ENCODE results near the gene GOT1.

DNA sequence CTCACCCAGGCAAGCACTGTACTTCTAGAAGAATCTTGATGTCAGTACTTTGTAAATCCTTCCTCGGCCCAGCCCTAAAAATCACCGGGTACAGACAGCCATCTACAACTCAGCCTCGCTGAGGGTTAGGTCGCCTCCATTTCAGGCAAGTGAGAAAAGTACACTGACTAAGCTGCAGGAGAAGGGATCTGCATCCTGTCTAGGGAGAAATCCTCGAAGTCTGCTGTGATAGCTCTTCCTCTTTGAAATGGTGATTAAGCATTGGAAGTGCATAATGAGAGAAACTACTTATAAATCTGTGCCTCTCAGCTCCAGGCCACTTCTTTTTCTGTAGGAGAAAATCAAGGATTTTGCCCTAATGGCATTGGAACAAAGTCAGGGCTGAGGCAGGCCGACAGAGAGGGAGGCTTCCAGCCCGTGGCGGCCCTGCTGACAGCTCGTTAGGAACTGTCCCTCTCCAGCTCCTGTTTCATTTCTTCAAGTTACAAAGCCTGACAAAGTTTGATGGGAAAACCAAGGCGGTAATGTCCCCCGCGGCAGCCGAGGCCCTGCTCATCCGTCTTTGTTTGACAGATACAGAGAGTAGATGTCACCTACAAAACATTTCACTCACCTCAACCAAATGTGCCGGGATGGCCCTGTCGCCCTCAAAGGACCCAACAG, 14.1 kb upstream of the GOT1 start:
- TF ChIP-seq, protein P1, sequence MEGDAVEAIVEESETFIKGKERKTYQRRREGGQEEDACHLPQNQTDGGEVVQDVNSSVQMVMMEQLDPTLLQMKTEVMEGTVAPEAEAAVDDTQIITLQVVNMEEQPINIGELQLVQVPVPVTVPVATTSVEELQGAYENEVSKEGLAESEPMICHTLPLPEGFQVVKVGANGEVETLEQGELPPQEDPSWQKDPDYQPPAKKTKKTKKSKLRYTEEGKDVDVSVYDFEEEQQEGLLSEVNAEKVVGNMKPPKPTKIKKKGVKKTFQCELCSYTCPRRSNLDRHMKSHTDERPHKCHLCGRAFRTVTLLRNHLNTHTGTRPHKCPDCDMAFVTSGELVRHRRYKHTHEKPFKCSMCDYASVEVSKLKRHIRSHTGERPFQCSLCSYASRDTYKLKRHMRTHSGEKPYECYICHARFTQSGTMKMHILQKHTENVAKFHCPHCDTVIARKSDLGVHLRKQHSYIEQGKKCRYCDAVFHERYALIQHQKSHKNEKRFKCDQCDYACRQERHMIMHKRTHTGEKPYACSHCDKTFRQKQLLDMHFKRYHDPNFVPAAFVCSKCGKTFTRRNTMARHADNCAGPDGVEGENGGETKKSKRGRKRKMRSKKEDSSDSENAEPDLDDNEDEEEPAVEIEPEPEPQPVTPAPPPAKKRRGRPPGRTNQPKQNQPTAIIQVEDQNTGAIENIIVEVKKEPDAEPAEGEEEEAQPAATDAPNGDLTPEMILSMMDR (conservative IDR thresholded peaks at IDR 0.05; ENCODE audit: low read depth in 2 of 2) = no peak
- TF ChIP-seq POLR2AphosphoS5 (IDR thresholded peaks at IDR 0.05; ENCODE audit: low read depth) = no peak
- TF ChIP-seq, protein P2, sequence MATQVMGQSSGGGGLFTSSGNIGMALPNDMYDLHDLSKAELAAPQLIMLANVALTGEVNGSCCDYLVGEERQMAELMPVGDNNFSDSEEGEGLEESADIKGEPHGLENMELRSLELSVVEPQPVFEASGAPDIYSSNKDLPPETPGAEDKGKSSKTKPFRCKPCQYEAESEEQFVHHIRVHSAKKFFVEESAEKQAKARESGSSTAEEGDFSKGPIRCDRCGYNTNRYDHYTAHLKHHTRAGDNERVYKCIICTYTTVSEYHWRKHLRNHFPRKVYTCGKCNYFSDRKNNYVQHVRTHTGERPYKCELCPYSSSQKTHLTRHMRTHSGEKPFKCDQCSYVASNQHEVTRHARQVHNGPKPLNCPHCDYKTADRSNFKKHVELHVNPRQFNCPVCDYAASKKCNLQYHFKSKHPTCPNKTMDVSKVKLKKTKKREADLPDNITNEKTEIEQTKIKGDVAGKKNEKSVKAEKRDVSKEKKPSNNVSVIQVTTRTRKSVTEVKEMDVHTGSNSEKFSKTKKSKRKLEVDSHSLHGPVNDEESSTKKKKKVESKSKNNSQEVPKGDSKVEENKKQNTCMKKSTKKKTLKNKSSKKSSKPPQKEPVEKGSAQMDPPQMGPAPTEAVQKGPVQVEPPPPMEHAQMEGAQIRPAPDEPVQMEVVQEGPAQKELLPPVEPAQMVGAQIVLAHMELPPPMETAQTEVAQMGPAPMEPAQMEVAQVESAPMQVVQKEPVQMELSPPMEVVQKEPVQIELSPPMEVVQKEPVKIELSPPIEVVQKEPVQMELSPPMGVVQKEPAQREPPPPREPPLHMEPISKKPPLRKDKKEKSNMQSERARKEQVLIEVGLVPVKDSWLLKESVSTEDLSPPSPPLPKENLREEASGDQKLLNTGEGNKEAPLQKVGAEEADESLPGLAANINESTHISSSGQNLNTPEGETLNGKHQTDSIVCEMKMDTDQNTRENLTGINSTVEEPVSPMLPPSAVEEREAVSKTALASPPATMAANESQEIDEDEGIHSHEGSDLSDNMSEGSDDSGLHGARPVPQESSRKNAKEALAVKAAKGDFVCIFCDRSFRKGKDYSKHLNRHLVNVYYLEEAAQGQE (IDR thresholded peaks at IDR 0.05; ENCODE audit: unreplicated experiment) = no peak
- TF ChIP-seq EZH2 (IDR thresholded peaks at IDR 0.05; ENCODE audit: low read depth, unreplicated experiment) = no peak
- TF ChIP-seq EZH2phosphoT487 (IDR thresholded peaks at IDR 0.05; ENCODE audit: unreplicated experiment) = no peak
- no peak for TF ChIP-seq CREB1 (CRISPR knock-in tag; IDR thresholded peaks at IDR 0.05; ENCODE audit: low read depth)
- no peak for TF ChIP-seq STAT1 (IDR thresholded peaks at IDR 0.05; ENCODE audit: unreplicated experiment)
- no peak for TF ChIP-seq JUNB (IDR thresholded peaks at IDR 0.05; ENCODE audit: unreplicated experiment)
- TF ChIP-seq, protein P3, sequence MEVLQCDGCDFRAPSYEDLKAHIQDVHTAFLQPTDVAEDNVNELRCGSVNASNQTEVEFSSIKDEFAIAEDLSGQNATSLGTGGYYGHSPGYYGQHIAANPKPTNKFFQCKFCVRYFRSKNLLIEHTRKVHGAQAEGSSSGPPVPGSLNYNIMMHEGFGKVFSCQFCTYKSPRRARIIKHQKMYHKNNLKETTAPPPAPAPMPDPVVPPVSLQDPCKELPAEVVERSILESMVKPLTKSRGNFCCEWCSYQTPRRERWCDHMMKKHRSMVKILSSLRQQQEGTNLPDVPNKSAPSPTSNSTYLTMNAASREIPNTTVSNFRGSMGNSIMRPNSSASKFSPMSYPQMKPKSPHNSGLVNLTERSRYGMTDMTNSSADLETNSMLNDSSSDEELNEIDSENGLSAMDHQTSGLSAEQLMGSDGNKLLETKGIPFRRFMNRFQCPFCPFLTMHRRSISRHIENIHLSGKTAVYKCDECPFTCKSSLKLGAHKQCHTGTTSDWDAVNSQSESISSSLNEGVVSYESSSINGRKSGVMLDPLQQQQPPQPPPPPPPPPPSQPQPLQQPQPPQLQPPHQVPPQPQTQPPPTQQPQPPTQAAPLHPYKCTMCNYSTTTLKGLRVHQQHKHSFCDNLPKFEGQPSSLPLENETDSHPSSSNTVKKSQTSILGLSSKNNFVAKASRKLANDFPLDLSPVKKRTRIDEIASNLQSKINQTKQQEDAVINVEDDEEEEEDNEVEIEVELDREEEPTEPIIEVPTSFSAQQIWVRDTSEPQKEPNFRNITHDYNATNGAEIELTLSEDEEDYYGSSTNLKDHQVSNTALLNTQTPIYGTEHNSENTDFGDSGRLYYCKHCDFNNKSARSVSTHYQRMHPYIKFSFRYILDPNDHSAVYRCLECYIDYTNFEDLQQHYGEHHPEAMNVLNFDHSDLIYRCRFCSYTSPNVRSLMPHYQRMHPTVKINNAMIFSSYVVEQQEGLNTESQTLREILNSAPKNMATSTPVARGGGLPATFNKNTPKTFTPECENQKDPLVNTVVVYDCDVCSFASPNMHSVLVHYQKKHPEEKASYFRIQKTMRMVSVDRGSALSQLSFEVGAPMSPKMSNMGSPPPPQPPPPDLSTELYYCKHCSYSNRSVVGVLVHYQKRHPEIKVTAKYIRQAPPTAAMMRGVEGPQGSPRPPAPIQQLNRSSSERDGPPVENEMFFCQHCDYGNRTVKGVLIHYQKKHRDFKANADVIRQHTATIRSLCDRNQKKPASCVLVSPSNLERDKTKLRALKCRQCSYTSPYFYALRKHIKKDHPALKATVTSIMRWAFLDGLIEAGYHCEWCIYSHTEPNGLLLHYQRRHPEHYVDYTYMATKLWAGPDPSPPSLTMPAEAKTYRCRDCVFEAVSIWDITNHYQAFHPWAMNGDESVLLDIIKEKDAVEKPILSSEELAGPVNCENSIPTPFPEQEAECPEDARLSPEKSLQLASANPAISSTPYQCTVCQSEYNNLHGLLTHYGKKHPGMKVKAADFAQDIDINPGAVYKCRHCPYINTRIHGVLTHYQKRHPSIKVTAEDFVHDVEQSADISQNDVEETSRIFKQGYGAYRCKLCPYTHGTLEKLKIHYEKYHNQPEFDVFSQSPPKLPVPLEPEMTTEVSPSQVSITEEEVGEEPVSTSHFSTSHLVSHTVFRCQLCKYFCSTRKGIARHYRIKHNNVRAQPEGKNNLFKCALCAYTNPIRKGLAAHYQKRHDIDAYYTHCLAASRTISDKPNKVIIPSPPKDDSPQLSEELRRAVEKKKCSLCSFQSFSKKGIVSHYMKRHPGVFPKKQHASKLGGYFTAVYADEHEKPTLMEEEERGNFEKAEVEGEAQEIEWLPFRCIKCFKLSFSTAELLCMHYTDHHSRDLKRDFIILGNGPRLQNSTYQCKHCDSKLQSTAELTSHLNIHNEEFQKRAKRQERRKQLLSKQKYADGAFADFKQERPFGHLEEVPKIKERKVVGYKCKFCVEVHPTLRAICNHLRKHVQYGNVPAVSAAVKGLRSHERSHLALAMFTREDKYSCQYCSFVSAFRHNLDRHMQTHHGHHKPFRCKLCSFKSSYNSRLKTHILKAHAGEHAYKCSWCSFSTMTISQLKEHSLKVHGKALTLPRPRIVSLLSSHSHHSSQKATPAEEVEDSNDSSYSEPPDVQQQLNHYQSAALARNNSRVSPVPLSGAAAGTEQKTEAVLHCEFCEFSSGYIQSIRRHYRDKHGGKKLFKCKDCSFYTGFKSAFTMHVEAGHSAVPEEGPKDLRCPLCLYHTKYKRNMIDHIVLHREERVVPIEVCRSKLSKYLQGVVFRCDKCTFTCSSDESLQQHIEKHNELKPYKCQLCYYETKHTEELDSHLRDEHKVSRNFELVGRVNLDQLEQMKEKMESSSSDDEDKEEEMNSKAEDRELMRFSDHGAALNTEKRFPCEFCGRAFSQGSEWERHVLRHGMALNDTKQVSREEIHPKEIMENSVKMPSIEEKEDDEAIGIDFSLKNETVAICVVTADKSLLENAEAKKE (CRISPR knock-in tag; IDR thresholded peaks at IDR 0.05) = no peak
- TF ChIP-seq, protein P4, sequence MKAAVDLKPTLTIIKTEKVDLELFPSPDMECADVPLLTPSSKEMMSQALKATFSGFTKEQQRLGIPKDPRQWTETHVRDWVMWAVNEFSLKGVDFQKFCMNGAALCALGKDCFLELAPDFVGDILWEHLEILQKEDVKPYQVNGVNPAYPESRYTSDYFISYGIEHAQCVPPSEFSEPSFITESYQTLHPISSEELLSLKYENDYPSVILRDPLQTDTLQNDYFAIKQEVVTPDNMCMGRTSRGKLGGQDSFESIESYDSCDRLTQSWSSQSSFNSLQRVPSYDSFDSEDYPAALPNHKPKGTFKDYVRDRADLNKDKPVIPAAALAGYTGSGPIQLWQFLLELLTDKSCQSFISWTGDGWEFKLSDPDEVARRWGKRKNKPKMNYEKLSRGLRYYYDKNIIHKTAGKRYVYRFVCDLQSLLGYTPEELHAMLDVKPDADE (IDR thresholded peaks at IDR 0.05) = no peak
- TF ChIP-seq ZNF114 (CRISPR knock-in tag; IDR thresholded peaks at IDR 0.05) = no peak
